IMR-90 (cell line): ENCODE data around the gene SETX. TPM values are rescaled to one million over a fixed set of nuclear protein-coding genes. Genes with fewer than 3 reads are reported as not detected.

ENCODE experiments used
- ATAC-seq: fragments of 200-7000 bp; cut with Tn5 transposase; 2 replicates; pipeline ENCODE4 v1.9.1; 2020; ENCODE audit warnings: low read depth, mild to moderate bottlenecking, moderate library complexity
- BruUV-seq: library from RNA; stranded (reverse); fragments of 400-500 nt; replicated peaks from 2 replicates; lab custom pipeline; 2021; lab: Mats Ljungman, UMichigan
- CTCF ChIA-PET: fragments of 300-600 bp; formaldehyde crosslinking; extraction: SDS; loops from one replicate; lab custom pipeline; 2021; ENCODE audit warnings: antibody characterized with exemption; lab: Yijun Ruan, JAX
- POLR2A ChIA-PET: fragments of 300-600 bp; sonication (Branson Sonifier 250); formaldehyde crosslinking; loops from one replicate; lab custom pipeline; 2022; ENCODE audit warnings: antibody characterized with exemption; ENCODE audit not compliant: unreplicated experiment; lab: Charles Lee
- DNase-seq: peaks from one replicate; pipeline ENCODE4 v3.0.0; 2013
- H2AFZ ChIP-seq: replicated peaks from 2 replicates; pipeline ENCODE3; 2013; ENCODE audit warnings: low read length, mild to moderate bottlenecking; ENCODE audit not compliant: poor library complexity
- H2AK5ac ChIP-seq: 2 replicates; pipeline ENCODE4 v1.6.1; 2013; ENCODE audit warnings: low read depth, low read length, inconsistent platforms
- H2AK9ac ChIP-seq: replicated peaks from 2 replicates; pipeline ENCODE3; 2013; ENCODE audit warnings: mild to moderate bottlenecking, low read depth, low read length, moderate library complexity; ENCODE audit not compliant: poor library complexity
- H2BK120ac ChIP-seq: 2 replicates; pipeline ENCODE4 v1.6.1; 2013; ENCODE audit warnings: low read depth, low read length, inconsistent platforms
- H2BK15ac ChIP-seq: 3 replicates; pipeline ENCODE4 v1.6.1; 2013; ENCODE audit warnings: low read depth, low read length, inconsistent platforms
- H2BK20ac ChIP-seq: 2 replicates; pipeline ENCODE4 v1.6.1; 2013; ENCODE audit warnings: low read depth, mild to moderate bottlenecking, inconsistent platforms, low read length, moderate library complexity
- H2BK5ac ChIP-seq: 2 replicates; pipeline ENCODE4 v1.6.1; 2013; ENCODE audit warnings: mild to moderate bottlenecking, low read depth, low read length, inconsistent platforms; ENCODE audit not compliant: poor library complexity, severe bottlenecking
- H3K14ac ChIP-seq: replicated peaks from 2 replicates; pipeline ENCODE4 v1.6.1; 2013; ENCODE audit warnings: low read depth, low read length, inconsistent platforms
- H3K18ac ChIP-seq: 2 replicates; pipeline ENCODE4 v1.6.1; 2013; ENCODE audit warnings: low read depth, low read length, control low read depth
- H3K23ac ChIP-seq: 2 replicates; pipeline ENCODE4 v1.6.1; 2013; ENCODE audit warnings: low read depth, low read length, inconsistent platforms
- H3K27ac ChIP-seq: 2 replicates; pipeline ENCODE4 v1.5.1; 2013; ENCODE audit warnings: mild to moderate bottlenecking, control low read depth, low read length; ENCODE audit not compliant: insufficient read depth
- H3K27me3 ChIP-seq: 2 replicates; pipeline ENCODE4 v1.6.1; 2013; ENCODE audit warnings: low read length; ENCODE audit not compliant: control insufficient read depth, insufficient read depth
- H3K36me3 ChIP-seq: 2 replicates; pipeline ENCODE4 v1.6.1; 2013; ENCODE audit warnings: low read length, mixed read lengths; ENCODE audit not compliant: control insufficient read depth, insufficient read depth
- H3K4ac ChIP-seq: 2 replicates; pipeline ENCODE4 v1.6.1; 2013; ENCODE audit warnings: low read depth, low read length, inconsistent platforms
- H3K4me1 ChIP-seq: 2 replicates; pipeline ENCODE4 v1.6.1; 2013; ENCODE audit warnings: low read length, mixed read lengths; ENCODE audit not compliant: control insufficient read depth, insufficient read depth
- H3K4me2 ChIP-seq: 2 replicates; pipeline ENCODE4 v1.6.1; 2013; ENCODE audit warnings: low read depth, mild to moderate bottlenecking, control low read depth, low read length, moderate library complexity
- H3K4me3 ChIP-seq: 2 replicates; pipeline ENCODE4 v1.5.1; 2013; ENCODE audit warnings: low read depth, mild to moderate bottlenecking, control low read depth, low read length, moderate library complexity; ENCODE audit not compliant: insufficient read depth
- H3K56ac ChIP-seq: 2 replicates; pipeline ENCODE4 v1.6.1; 2013; ENCODE audit warnings: low read length, inconsistent platforms; ENCODE audit not compliant: insufficient read depth; ENCODE audit errors: extremely low read depth
- H3K79me1 ChIP-seq, 2 experiments: 2 replicates each; pipeline ENCODE4 v1.6.1; 2013; ENCODE audit warnings: low read length in 2 of 2, inconsistent platforms in 1 of 2, low read depth in 1 of 2
- H3K9ac ChIP-seq: 2 replicates; pipeline ENCODE4 v1.6.1; 2013; ENCODE audit warnings: low read depth, low read length, control low read depth
- H3K9me1 ChIP-seq: 2 replicates; pipeline ENCODE4 v1.6.1; 2013; ENCODE audit warnings: low read length, inconsistent platforms; ENCODE audit not compliant: insufficient read depth
- H3K9me3 ChIP-seq: 2 replicates; pipeline ENCODE4 v1.6.1; 2013; ENCODE audit warnings: low read length; ENCODE audit not compliant: control insufficient read depth, insufficient read depth
- H4K20me1 ChIP-seq: 2 replicates; pipeline ENCODE4 v1.6.1; 2013; ENCODE audit warnings: low read length, inconsistent platforms; ENCODE audit not compliant: insufficient read depth
- H4K5ac ChIP-seq: 2 replicates; pipeline ENCODE4 v1.6.1; 2013; ENCODE audit warnings: mild to moderate bottlenecking, low read depth, low read length, control low read depth
- H4K8ac ChIP-seq, 2 experiments: 2 replicates each; pipeline ENCODE4 v1.6.1; 2013; ENCODE audit warnings: low read depth in 2 of 2, low read length in 2 of 2, control low read depth in 1 of 2, inconsistent platforms in 1 of 2
- H4K91ac ChIP-seq: 2 replicates; pipeline ENCODE4 v1.6.1; 2013; ENCODE audit warnings: low read depth, low read length, inconsistent platforms; ENCODE audit not compliant: insufficient read depth
- BHLHE40 ChIP-seq: fragments of 150-350 bp; IDR thresholded peaks from 2 replicates; pipeline ENCODE4 v1.6.1; 2016; ENCODE audit warnings: mild to moderate bottlenecking, low read depth, low read length
- CEBPB ChIP-seq: IDR thresholded peaks from 2 replicates; pipeline ENCODE4 v1.6.1; 2012; ENCODE audit warnings: low read depth, low read length, improper control_type of control experiment
- CHD1 ChIP-seq: IDR thresholded peaks from 2 replicates; pipeline ENCODE4 v1.6.1; 2012; ENCODE audit warnings: low read depth, low read length, improper control_type of control experiment
- FOS ChIP-seq: fragments of 150-350 bp; IDR thresholded peaks from 2 replicates; pipeline ENCODE4 v1.6.1; 2016; ENCODE audit warnings: low read depth, low read length
- MAFK ChIP-seq: IDR thresholded peaks from 2 replicates; pipeline ENCODE4 v1.6.1; 2012; ENCODE audit warnings: low read depth, low read length, improper control_type of control experiment
- MAZ ChIP-seq: IDR thresholded peaks from 2 replicates; pipeline ENCODE4 v1.6.1; 2012; ENCODE audit warnings: low read depth, mild to moderate bottlenecking, low read length, improper control_type of control experiment, moderate library complexity, borderline replicate concordance
- MXI1 ChIP-seq: IDR thresholded peaks from 2 replicates; pipeline ENCODE4 v1.6.1; 2012; ENCODE audit warnings: low read depth, mild to moderate bottlenecking, low read length, moderate library complexity, borderline replicate concordance
- NFE2L2 ChIP-seq: fragments of 150-350 bp; IDR thresholded peaks from 2 replicates; pipeline ENCODE4 v1.6.1; 2016; ENCODE audit warnings: low read depth, mild to moderate bottlenecking, low read length
- POLR2A ChIP-seq: IDR thresholded peaks from 2 replicates; pipeline ENCODE4 v1.6.1; 2012; ENCODE audit warnings: mild to moderate bottlenecking, low read depth, low read length
- RAD21 ChIP-seq: IDR thresholded peaks from 2 replicates; pipeline ENCODE4 v1.6.1; 2012; ENCODE audit warnings: low read length, improper control_type of control experiment
- RCOR1 ChIP-seq: IDR thresholded peaks from 2 replicates; pipeline ENCODE4 v1.6.1; 2012; ENCODE audit warnings: mild to moderate bottlenecking, low read length, improper control_type of control experiment; ENCODE audit not compliant: insufficient replicate concordance
- RFX5 ChIP-seq: IDR thresholded peaks from 2 replicates; pipeline ENCODE4 v1.8.0; 2012; ENCODE audit warnings: low read depth, mild to moderate bottlenecking, low read length, moderate library complexity
- SMC3 ChIP-seq: fragments of 150-350 bp; IDR thresholded peaks from 2 replicates; pipeline ENCODE4 v1.6.1; 2016; ENCODE audit warnings: low read depth, mild to moderate bottlenecking, antibody characterized with exemption, low read length, moderate library complexity
- WGBS, 2 experiments: methylation state at CpG; one replicate each; pipeline versions ENCODE4 v1.1.5 to v1.1.7; 2013; ENCODE audit warnings: missing lambda C conversion rate in 2 of 2; ENCODE audit not compliant: insufficient read length in 1 of 2; ENCODE audit errors: extremely low coverage in 2 of 2; 5-methylcytosine and 5-hydroxymethylcytosine counted together
- dilution Hi-C: fragments of 300-500 bp; cut with HindIII; formaldehyde crosslinking; loops from one replicate; pipeline ENCODE4 v1.14.3; 2018; ENCODE audit warnings: low sequenced_read_pairs; ENCODE audit not compliant: unreplicated experiment
- in situ Hi-C: fragments of 300-500 bp; cut with MboI; formaldehyde crosslinking; loops from 3 replicates; pipeline ENCODE4 v1.14.3; 2019; ENCODE audit warnings: low sequenced_read_pairs, inconsistent platforms, mixed read lengths
- intact Hi-C: fragments of 100-400 bp; cut with micrococcal nuclease; formaldehyde crosslinking; loops from 2 replicates; pipeline ENCODE4 v1.10.0; 2022
- polyA plus RNA-seq, 3 experiments: library from polyadenylated mRNA; depleted of rRNA; stranded (reverse); fragments of >200 nt; gene quantifications; 2 replicates each; pipeline ENCODE4 v1.2.3, GENCODE V29; 2012; ENCODE audit warnings: low replicate concordance in 1 of 3
- total RNA-seq: library from RNA; depleted of rRNA; stranded (reverse); fragments of >200 nt; gene quantifications from 2 replicates; pipeline ENCODE4 v1.2.3, GENCODE V29; 2012
- TF ChIP-seq, protein P1 (sequence below): conservative IDR thresholded peaks from 2 replicates; pipeline ENCODE4 v1.5.1; 2012; ENCODE audit warnings: mild to moderate bottlenecking, low read depth, low read length, improper control_type of control experiment
- TF ChIP-seq, protein P2 (sequence below): fragments of 150-350 bp; IDR thresholded peaks from 2 replicates; pipeline ENCODE4 v1.6.1; 2017; ENCODE audit warnings: mild to moderate bottlenecking, antibody characterized with exemption, low read length, low read depth
- TF ChIP-seq, protein P3 (sequence below): fragments of 150-350 bp; IDR thresholded peaks from 2 replicates; pipeline ENCODE4 v1.6.1; 2016; ENCODE audit warnings: low read depth, mild to moderate bottlenecking, low read length, moderate library complexity, borderline replicate concordance

SETX gene
- total and polyA plus RNA-seq, 2 of the 4 experiments (the other 2 are of a cell fraction) = 13.1 to 55.0 TPM

DNA sequence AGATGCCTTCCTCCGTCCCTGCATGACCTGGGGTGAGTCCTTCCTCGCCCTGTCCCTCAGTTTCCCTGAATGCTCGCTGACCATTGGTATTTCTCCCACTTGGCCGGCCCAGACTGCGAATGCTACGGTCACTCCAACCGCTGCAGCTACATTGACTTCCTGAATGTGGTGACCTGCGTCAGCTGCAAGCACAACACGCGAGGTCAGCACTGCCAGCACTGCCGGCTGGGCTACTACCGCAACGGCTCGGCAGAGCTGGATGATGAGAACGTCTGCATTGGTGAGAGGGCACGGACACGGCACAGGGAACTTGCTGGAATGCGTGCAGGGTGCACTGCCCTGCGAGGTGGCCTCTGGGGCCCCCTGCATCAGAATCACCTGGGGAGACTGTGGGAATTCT, 115.8 kb downstream of the SETX start:
- CTCF ChIA-PET = interaction anchor here (0.6 to 1.0 kb wide), 3 partner anchors 14 to 476 kb away, joined by 3 read pairs; no protein-coding TSS in a partner anchor
- no TSS peak for BruUV-seq
- Histone ChIP-seq H3K9me3 (no peaks in the 10 kb centered on the region), H3K27ac (no peak overlapping the region), H3K9me1 (no peaks in the 10 kb centered on the region), H3K18ac (no peak overlapping the region), H4K91ac (no peak overlapping the region), H3K23ac (no peak overlapping the region), H3K4me3 (no peak overlapping the region), H3K56ac (no peak overlapping the region), H2AK9ac (no peak overlapping the region), H3K9ac (no peak overlapping the region), H4K5ac (no peak overlapping the region), H3K36me3 (no peaks in the 10 kb centered on the region), H4K20me1 (peaks cover 10% of the 10 kb centered on the region), H2BK20ac (no peak overlapping the region), H4K8ac (no peak overlapping the region), H3K4me1 (peaks cover 5% of the 10 kb centered on the region), H3K27me3 (peaks cover 56% of the 10 kb centered on the region; the same call in 1 of the 2 replicates), H2BK120ac (no peak overlapping the region), H2AFZ (no peak overlapping the region), H2BK15ac (no peak overlapping the region), H3K79me1 (no peaks in the 10 kb centered on the region), H3K4ac (no peak overlapping the region), H2BK5ac (no peak overlapping the region), H3K4me2 (no peak overlapping the region), H3K14ac (no peak overlapping the region), H2AK5ac (no peak overlapping the region)
- TF ChIP-seq RCOR1 (no peak), MXI1 (no peak), RAD21 (no peak), NFE2L2 (no peak), CHD1 (no peak), MAFK (no peak), SMC3 (no peak), BHLHE40 (no peak), POLR2A (no peak), FOS (no peak), MAZ (no peak), RFX5 (no peak), CEBPB (no peak)
- TF ChIP-seq, protein P1, sequence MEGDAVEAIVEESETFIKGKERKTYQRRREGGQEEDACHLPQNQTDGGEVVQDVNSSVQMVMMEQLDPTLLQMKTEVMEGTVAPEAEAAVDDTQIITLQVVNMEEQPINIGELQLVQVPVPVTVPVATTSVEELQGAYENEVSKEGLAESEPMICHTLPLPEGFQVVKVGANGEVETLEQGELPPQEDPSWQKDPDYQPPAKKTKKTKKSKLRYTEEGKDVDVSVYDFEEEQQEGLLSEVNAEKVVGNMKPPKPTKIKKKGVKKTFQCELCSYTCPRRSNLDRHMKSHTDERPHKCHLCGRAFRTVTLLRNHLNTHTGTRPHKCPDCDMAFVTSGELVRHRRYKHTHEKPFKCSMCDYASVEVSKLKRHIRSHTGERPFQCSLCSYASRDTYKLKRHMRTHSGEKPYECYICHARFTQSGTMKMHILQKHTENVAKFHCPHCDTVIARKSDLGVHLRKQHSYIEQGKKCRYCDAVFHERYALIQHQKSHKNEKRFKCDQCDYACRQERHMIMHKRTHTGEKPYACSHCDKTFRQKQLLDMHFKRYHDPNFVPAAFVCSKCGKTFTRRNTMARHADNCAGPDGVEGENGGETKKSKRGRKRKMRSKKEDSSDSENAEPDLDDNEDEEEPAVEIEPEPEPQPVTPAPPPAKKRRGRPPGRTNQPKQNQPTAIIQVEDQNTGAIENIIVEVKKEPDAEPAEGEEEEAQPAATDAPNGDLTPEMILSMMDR = no peak
- TF ChIP-seq, protein P2, sequence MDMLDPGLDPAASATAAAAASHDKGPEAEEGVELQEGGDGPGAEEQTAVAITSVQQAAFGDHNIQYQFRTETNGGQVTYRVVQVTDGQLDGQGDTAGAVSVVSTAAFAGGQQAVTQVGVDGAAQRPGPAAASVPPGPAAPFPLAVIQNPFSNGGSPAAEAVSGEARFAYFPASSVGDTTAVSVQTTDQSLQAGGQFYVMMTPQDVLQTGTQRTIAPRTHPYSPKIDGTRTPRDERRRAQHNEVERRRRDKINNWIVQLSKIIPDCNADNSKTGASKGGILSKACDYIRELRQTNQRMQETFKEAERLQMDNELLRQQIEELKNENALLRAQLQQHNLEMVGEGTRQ = no peak
- TF ChIP-seq, protein P3, sequence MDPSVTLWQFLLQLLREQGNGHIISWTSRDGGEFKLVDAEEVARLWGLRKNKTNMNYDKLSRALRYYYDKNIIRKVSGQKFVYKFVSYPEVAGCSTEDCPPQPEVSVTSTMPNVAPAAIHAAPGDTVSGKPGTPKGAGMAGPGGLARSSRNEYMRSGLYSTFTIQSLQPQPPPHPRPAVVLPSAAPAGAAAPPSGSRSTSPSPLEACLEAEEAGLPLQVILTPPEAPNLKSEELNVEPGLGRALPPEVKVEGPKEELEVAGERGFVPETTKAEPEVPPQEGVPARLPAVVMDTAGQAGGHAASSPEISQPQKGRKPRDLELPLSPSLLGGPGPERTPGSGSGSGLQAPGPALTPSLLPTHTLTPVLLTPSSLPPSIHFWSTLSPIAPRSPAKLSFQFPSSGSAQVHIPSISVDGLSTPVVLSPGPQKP = no peak
- in situ Hi-C loops = no loop called here
- no peak for ATAC-seq
- intact Hi-C loops = no loop called here
- POLR2A ChIA-PET = no interaction called here
- dilution Hi-C loops = no loop called here
- 78% methylated on average over 11 of the region's 19 CpGs; no CpG with 5 or more reads in 1 of the 2 experiments for WGBS, 2 experiments
- no peak for DNase-seq
